HG03439 (cell line): ENCODE measurements around the gene HNRNPA0.

Experiments
- ATAC-seq: cut with Tn5 transposase; IDR thresholded peaks from one replicate; pipeline ENCODE4 v1.9.1; 2021; ENCODE audit warnings: mild to moderate bottlenecking, moderate library complexity; ENCODE audit not compliant: unreplicated experiment

HNRNPA0 gene

DNA sequence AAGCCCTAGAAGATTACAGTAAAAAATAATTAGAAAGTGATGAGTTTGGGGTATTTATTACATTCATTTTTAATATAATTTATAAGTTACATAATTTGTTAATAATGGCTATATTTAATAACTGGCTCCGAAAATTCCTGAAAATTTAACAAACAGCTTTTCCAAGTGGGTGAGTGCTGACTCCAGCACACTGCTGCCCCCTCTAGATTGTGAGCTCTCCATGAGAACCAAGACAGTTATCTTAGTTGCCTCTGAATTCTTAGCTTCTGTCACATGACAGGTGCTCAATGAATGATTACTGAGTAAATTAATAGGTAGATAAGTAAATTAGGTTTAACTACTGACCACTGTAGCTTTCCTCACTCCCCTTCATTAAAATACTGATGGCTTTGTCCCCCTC, 26.1 kb downstream of the HNRNPA0 start:
- ATAC-seq: no peak

DNA sequence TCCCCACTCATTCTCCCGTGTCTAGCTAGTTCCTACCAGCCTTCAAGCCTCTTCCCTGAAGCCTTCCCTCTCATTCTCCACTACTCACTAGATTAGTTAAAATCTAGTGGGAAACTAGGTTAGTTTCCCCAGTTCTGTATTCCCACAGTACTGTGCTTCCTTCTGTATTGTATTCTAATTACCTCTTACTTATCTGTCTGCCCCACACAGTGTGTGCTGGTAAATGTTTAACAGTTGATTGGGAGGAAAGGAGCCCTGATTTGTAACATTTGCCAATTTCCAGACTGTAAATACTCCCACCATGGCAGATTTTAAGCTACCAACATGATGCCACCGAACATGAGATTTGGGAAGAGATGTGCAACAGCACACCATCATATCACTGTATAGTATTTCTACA, 26.5 kb downstream of the HNRNPA0 start:
- ATAC-seq: no peak

DNA sequence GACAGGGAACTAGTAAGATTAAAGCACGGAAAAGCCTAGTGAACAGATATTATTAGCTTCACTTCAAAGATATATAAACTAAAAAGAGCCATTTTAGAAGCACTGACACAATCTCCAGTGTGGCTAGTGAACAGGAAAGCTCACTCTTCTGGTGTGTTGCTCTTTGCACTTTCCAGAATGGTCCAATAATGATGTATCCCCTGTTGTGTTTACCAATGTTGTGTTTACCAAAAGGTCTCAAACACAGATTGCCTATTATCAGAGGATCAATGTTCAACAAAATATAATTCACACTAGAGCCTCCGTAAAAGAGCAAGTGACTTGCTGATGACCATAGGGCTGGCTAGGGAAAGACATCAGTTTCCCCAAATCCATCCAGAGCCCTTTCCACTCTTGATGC, 29.9 kb downstream of the HNRNPA0 start:
- ATAC-seq: no peak

DNA sequence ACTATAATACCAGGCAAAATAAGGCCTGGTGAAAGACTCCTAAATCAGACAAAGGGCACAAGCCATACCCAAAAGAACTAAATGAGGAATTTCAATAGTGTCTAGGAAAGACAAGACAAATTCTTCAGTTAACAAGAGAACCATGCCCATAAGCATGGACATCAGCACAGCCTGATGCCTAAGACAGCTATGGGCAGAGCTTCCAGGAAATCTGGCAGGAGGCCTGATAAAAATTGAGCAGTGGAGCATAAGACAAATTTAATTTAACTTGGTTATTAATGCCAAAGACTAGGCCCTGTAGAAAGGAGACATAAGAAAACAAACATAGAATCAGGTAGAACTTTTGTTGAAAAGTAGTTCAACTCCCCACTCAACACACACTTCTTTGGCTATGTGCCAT, 35.6 kb downstream of the HNRNPA0 start:
- no peak for ATAC-seq

DNA sequence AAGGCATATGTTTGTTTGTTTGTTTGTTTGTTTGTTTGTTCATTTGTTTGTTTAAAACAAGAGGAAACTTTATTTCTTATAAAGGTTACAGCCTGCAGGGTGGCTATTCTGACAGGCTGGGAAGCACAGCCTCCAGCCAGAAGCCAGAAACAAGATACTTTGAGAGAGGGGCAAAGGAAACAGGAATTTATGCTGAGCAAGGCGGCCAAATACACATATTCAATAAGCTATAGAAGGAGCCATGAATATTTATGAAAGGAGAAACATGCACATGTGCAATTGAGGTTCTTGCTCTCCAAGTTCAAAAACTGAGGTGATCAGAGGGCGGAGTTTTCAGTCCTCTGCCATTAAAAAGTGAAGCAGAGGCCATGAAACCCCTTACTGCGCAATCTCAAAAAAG, 37.8 kb downstream of the HNRNPA0 start:
- ATAC-seq: no peak

DNA sequence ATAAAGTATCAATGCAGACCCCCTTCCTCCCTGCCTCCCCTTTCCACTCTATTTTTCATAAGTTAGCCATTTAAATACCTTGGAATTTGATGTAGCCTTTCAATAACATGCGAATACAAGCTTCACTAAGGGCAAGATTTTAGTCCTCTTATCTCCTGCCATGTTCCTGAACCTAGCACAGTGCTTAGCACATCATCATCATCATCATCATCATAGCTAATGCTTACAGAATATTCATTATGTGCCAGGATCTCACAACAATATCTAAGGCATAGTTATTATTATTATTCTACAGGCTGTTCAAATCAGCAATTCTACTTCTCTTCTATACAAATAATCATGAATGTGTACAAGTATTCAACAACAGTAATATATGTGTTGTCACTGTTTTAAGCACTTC, 38.7 kb downstream of the HNRNPA0 start:
- no peak for ATAC-seq

DNA sequence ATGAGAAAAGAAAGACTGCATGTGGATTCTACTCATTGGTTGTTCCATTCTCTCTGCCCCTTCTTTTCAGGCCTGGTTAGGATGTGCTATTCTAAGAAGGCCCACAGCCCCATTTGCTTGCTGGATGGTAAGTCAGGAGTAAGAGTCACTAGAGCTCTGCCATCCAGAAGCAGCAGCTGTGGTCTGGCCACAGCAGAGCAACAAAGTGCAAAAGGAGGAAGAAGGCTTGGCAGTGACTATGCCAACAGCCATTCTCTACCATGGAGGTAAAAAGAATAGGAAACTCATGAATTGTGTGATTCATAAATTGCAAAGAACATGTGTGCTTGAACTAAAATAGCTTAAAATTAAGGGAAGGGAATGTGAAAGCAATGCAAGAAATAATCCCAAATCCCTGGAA, 39.2 kb downstream of the HNRNPA0 start:
- ATAC-seq: no peak

DNA sequence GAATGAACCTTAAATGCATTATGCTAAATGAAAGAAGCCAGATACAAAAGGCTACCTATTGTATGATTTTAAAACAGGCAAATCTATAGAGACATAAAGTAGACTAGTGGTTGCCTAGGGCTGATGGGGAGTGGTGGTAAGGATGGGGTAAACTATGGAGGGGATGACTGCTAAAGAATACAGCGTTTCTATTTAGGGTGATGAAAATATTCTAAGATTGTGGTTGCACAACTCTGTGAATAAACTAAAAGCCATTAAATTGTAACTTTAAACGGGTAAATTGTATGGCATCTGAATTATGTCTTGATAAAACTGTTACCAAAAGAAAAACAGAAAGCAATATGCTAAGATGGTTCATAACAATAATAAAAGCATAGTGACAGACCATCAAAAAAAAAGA, 39.7 kb downstream of the HNRNPA0 start:
- ATAC-seq: no peak

DNA sequence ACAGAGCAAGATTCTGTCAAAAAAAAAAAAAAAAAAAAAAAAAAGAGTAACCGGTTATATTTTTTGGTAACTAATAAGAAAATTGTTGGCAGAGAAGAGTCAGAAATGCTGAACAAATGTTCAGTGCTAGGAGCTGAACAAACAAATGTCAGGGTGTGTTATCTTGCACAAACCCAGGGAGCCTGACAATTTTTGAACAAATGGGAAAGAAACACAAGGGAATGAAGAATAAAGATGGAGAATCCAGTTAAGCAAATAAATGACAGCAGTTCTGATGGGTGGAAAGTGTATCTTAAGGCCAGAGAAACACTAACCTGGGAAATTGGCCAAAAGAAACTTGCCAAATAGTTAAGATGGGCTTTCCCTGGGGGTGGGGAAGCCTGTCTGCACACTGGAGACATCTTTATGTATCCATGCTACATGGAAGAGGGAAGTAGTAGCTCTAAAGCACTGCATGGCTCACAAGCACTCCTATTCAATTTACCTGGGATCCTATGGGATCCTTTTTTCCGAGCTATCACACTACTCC, 42.0 kb downstream of the HNRNPA0 start:
- ATAC-seq: no peak

DNA sequence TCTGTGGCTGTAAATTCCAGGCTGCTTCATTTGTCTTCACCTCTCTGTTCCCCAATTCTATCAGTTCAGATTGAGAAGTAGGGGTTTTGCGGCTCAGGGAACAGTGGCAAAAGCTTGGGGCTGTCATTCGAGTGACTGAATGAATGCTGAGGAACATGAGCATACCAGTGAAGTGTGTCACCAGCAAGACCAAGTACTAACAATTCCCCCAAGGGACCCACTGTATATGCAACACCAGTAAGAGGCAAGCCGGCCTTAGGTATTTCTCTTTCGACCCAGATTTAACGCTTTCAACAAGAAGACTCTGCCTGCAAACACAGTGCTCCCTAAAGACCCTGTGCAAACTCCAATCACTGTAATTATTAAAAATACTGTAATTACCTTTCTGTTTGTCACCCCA, 44.1 kb downstream of the HNRNPA0 start:
- no peak for ATAC-seq

DNA sequence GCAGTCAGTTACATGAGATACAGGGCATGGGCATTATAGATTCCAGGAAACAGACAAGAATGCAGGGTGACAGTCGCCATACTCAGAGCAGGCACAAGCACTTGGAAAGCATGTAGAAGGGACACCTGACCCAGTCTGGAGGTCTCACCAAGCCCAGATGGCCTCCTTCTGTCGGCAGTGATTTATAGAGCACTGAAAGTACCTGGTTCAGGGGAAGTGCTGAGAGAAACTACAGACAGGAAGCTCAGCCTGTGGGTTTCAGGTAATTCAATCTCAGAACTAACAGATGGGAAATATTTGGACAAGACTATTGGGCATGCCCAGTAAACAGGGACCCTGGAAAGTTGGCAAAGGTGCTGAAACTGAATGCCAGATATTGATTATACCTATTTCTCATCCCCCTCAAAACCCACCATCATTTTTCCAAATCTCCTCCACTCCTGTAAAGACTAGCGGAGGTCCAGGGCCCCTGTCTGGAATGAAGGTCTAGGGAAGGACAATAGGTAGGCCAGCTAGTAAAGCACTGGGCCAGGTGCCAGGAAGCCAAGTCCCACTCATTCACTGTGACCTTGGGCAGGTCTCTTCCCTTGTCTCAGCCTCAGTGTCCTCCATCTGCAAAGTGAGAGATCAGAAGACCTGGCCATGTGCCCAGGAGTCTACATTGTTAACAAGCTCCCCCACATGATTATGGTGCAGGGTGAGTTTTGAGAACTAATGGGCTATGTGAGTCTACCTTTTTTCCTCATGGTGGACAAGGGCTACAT, 45.2 kb downstream of the HNRNPA0 start:
- ATAC-seq: no peak

DNA sequence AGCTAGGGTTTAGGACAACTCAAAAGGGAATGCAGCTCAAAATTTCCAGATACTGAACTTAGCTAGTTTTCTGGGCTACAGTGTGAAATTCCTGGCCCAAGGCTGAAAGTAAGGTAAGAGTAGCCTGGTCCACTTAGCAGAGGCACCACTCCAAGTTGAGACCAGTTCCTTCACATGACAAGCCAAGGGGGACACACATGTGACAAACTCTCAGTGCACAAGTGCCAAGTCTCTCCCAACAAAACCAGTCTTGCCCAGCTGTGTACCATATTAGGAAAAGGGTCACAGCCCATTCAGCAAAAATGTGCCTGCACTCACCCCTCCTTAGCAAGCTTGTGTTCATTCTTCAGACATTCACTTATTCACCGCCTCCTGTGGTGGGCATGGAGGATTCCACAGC, 46.1 kb downstream of the HNRNPA0 start:
- no peak for ATAC-seq

DNA sequence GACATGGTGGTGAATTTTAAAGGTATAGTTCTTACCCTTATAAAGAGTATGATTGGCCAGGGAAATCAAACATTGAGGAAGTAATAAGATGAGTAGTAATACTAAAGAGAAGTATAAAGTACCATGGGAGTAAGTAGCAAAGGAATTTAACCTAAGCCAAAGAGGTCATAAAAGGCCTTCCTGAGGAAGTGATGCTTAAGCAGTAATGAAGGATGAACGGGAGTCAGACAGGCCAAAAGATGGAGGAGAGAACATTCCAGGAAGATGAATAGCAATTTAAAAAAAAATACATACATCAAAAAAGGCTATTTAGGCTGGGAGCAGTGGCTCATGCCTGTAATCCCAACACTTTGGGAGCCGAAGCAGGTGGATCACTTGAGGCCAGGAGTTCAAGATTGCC, 47.3 kb downstream of the HNRNPA0 start:
- ATAC-seq: no peak

DNA sequence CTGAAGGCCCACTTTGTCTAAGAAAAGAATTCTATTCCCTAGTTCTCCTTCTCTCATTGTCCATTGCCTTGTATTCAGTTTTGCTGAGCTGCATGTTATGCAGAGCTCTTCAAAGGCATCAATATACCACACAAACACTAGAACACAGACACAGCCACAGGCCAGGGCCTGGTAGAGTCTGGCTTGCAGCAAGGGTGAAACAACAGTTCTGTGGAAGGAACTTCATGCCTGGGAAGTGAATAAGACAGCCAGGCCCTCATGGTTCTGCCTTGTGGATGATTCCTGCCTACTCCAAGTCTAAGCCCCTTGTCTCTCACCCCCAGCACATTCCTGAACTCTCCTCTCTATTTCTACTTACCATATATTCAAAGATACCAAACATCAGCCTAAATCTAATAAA, 49.1 kb downstream of the HNRNPA0 start:
- no peak for ATAC-seq

DNA sequence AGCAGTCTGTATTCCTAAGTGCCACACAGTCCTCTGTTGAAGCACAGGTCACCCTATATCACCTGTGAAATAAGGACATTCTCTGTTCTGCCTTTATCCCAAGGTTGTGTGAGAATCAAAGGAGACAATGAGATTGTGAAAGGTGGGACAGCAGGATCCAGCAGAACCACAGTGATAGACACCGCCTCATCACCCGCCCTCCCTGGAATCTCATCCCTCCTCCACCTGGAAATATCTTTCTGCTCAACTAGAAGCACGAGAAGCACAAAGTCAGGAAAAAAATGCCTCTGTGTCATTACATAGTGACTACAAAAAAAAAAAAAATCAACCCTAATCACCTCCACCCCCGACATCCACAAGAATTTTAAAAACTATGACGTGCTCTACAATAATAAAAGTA, 50.6 kb downstream of the HNRNPA0 start:
- no peak for ATAC-seq

DNA sequence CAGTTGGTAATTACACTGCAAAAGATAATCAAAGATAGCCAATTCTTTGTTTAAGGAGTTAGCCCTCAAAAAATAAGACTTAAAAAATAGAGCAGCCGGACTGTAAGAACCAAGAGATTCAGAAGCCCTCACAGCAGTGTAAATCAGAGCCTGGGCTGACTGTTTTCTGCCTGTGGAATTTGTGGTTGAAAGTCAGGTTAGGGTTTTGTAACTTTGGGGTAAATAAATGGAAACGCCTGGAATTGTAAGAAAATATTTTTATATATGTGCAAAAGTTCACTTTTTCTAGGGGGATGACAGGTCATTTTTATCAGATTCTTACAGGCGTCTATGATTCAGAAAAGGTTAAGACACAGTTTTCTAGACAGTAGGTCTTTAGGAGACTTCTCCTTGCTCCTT, 53.9 kb downstream of the HNRNPA0 start:
- no peak for ATAC-seq

DNA sequence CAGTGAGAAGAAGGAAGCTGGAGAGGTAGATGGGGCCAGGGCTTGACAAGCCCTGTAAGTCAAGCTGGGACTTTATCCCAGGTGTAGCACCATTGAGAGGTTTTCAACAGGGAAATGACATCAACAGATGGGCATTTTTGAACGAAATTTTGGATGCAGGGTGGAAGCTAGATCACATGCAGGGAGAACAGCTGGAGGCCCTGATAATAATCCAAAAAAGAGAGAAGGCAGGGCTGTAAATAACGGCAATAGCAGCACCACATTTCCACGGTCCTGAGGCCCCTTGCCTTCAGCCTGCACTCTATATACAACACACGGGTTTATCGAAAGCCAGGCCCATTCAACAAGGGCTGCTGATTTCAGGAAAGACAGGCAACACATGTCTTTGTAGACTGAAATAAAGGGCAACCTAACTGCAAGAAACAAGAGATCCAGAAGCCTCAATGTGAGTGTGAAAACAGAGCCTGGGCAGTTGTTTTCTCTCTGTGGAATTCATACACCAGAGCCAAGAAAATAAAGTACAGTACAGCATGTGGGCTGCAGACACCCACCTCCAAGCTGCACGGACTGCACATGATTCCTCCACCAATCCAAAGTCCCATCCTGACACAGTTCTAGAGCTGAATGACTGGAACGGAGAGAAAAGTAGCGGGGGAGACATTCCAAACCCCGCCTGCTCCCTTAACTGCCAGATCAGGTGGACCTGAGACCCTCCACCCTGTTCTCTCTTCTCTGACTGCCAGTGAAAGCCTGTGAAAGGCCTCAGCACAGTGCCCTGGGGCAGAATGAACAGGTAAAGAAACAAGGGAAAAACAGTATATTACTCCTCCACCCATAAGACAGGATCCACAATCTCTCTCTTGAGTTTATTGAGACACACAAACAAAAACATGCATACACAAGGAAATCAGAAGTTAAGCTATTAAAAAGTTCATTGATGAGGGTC, 54.6 kb downstream of the HNRNPA0 start:
- ATAC-seq: no peak

DNA sequence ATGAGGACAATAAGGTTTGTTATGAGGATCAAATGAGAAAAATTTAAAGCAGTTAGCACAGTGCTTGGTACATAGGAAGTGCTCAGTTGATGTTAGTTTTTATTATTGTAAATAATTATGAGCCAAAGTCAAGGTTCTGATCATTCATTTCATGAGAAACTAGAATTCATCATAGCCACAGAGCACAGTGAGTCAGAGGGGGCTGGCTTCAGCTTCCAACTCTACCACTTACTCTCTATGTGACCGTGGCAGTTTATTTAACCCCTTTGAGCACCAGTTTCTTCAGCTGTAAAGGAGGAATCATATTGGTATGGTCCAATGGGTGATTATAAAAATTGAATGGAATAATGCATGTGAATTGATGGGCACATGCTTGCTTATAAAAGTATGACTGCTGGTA, 57.7 kb downstream of the HNRNPA0 start:
- no peak for ATAC-seq

DNA sequence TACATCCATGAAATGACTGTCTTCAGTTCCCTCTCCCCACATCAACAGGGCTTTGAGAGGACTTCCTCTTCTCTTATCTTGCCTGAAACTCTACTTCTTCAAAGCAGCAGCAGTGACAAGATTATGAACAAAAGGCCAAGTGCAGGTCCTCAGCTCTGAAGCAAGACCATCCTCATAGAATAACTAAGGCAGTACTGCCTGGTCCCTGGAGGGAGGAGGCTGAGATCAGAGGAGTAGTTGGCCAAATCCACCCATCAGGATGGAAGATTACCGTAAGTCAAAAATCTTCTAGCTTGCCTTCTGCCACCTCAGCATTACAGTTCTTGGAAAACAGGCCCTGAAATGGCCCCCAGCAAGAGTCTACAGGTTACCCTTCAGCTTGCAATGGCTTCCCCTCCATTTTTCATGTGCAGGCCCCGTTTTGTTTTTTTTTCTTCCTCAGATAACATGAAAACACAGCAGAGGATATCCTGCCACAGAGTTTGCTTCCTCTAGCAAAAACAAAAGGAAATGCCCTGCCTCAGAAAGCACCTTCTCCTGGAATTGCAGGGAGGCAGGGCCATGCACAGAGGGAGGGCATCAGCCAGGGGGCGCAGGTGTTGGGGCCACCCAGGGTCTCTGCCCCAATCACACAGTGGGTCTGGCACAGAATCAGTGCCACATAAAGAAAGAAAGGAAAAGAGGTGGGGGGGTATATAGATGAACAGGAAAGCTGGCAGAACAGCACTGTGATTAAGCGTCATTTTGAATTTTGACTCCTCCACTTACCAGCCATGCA, 58.3 kb downstream of the HNRNPA0 start:
- no peak for ATAC-seq
